Measurements from ENCODE around the gene APH1A.
"Not testable (repeated sequence)": the region's sequence is repeated elsewhere in the genome, so short reads cannot be mapped to it uniquely, and the experiment has no call there.

GRCh38 chr1:150314691-150315090 is 45.9 kb upstream of the APH1A start:
- not testable (repeated sequence) for TF ChIP-seq HLTF (IDR thresholded peaks at IDR 0.05); ZNF384 (IDR thresholded peaks at IDR 0.05; ENCODE audit: low read depth, low read length); GABPA (tag; conservative IDR thresholded peaks at IDR 0.05; ENCODE audit: low read depth); CHD4 (IDR thresholded peaks at IDR 0.05; ENCODE audit: insufficient read depth, insufficient replicate concordance, low read depth, low read length, poor library complexity, severe bottlenecking); HDAC2 (IDR thresholded peaks at IDR 0.05); FOXM1 (IDR thresholded peaks at IDR 0.05; ENCODE audit: low read depth); FOXM1 (CRISPR knock-in tag; IDR thresholded peaks at IDR 0.05; ENCODE audit: low read depth); FOSL1 (tag; conservative IDR thresholded peaks at IDR 0.05); MYBL2 (IDR thresholded peaks at IDR 0.05; ENCODE audit: low read depth); MYBL2 (CRISPR knock-in tag; IDR thresholded peaks at IDR 0.05; ENCODE audit: borderline replicate concordance); JUNB (CRISPR knock-in tag; conservative IDR thresholded peaks at IDR 0.05); ZNF518B (CRISPR knock-in tag; IDR thresholded peaks at IDR 0.05)
- TF ChIP-seq, protein P1, sequence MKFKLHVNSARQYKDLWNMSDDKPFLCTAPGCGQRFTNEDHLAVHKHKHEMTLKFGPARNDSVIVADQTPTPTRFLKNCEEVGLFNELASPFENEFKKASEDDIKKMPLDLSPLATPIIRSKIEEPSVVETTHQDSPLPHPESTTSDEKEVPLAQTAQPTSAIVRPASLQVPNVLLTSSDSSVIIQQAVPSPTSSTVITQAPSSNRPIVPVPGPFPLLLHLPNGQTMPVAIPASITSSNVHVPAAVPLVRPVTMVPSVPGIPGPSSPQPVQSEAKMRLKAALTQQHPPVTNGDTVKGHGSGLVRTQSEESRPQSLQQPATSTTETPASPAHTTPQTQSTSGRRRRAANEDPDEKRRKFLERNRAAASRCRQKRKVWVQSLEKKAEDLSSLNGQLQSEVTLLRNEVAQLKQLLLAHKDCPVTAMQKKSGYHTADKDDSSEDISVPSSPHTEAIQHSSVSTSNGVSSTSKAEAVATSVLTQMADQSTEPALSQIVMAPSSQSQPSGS (CRISPR knock-in tag; IDR thresholded peaks at IDR 0.05), result not testable (repeated sequence)
- TF ChIP-seq, protein P2, sequence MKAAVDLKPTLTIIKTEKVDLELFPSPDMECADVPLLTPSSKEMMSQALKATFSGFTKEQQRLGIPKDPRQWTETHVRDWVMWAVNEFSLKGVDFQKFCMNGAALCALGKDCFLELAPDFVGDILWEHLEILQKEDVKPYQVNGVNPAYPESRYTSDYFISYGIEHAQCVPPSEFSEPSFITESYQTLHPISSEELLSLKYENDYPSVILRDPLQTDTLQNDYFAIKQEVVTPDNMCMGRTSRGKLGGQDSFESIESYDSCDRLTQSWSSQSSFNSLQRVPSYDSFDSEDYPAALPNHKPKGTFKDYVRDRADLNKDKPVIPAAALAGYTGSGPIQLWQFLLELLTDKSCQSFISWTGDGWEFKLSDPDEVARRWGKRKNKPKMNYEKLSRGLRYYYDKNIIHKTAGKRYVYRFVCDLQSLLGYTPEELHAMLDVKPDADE (conservative IDR thresholded peaks at IDR 0.05; ENCODE audit: control insufficient read depth, low read depth, low read length), result not testable (repeated sequence)

Measured in K562 (cell line).